Measurements from ENCODE around the gene PDE4D.
A peak's percentile ranks its signal among the peaks of the same experiment; 100 is the strongest.

PDE4D gene

DNA sequence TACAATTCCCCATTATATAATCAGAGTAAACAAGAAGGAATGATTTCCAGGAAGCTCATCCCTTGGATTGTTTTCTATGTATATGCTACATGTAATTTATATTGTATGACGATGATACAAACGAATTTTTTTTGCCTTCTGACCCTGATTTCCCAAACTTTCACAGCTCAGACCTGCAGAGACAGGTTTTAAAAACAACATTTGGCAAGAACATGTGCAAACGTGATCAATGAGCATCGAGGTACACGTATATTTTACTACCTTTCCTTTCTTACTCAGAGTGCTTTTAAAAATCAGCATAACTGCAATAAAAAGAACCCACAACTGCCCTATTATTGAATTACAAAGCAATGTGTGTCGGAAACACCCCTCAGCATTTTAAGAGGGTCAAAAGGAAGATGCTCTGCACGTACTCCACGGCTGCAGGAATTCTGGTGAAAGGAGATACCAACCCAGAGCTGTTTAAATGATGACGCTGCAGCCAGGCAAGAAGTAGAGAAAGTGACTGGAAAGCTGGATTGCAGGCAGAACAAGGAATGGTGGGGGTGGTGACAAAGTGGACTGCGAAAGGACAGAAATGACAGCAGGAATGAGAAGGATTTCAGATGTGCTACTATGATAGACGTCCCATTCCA is 777.2 kb downstream of the PDE4D start:
- no peak overlapping the region for H3K27ac Mint-ChIP-seq
- H3K36me3 Mint-ChIP-seq = peaks cover 14% of the 10 kb centered on the region
- CTCF ChIA-PET = interaction anchor here (1.6 kb wide), 1 partner anchor 21 kb away, joined by 4 read pairs; no protein-coding TSS in a partner anchor
- DNase-seq = no peak
- H3K4me3 Mint-ChIP-seq = no peak overlapping the region
- H3K4me1 Mint-ChIP-seq = peaks cover 16% of the 10 kb centered on the region
- H3K9me3 Mint-ChIP-seq = peaks cover 5% of the 10 kb centered on the region
- peaks cover 6% of the 10 kb centered on the region for H3K27me3 Mint-ChIP-seq

DNA sequence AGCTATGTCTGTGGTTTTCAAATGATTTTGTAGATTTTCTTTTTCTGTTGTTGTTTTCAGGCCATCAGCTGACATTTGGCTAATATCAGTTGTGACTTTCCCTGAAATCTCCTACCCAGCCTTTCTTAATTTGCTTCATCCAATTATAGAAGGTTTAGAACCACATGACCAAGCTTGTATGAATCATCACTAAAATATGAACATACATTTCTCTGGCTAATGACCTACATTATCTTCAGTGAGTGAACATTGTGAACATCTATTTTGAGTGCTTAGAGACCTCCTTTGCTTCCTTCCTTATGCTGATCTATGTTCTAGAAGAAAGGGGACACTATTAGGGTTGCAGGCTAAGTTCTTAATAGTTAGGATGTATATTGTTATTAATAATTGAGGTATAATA is 778.2 kb downstream of the PDE4D start:
- Mint-ChIP-seq H3K4me1 (peaks cover 8% of the 10 kb centered on the region), H3K9me3 (peaks cover 3% of the 10 kb centered on the region), H3K36me3 (peaks cover 6% of the 10 kb centered on the region), H3K27me3 (peaks cover 6% of the 10 kb centered on the region), H3K4me3 (no peak overlapping the region), H3K27ac (no peak overlapping the region)
- DNase-seq = no peak
- CTCF ChIA-PET = no interaction called here

DNA sequence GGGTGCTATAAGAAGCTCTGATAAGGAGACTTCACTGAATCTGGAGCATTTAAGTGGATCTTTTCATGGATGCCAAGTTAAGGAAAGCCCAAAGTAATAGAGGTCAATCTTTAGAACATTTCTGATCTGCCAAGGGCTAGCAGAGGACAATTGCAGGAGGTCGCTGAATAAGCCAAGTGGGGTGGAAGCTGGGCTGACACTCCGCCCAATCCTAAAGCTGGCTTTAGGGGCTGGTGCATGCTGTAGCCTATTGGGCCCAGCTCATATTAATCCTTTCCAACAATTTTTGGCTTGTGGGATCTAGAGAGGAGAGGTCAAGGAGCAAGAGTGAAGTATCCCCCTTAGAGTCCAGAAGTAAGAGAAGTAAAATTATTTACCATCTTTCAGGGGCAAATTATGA is 784.1 kb downstream of the PDE4D start:
- CTCF ChIA-PET = interaction anchor here (0.6 kb wide), 1 partner anchor 8 kb away, joined by 4 read pairs; no protein-coding TSS in a partner anchor
- Mint-ChIP-seq H3K4me3 (no peak overlapping the region), H3K27me3 (peaks cover 3% of the 10 kb centered on the region), H3K27ac (no peak overlapping the region), H3K36me3 (peaks cover 3% of the 10 kb centered on the region), H3K9me3 (peaks cover 3% of the 10 kb centered on the region), H3K4me1 (peaks cover 31% of the 10 kb centered on the region)
- no peak for DNase-seq

DNA sequence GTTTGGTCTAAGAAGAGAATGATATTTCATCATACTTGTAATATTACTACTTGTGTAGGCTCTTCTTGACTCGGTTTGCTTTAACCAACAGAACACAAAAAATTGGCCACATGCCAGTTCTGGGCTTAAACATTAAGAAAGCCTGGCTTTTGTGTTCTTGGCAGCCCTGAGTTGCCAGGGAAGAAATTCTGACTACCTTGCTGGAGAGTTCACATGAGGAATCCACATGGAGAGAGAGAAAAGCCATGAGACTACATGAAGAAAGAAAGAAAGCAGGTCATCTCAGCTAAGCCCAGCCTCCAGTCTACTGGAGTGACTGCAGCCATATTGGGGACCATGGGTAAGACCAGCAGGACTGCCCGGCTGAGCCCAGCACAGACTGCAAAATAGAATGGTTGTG is 785.8 kb downstream of the PDE4D start:
- Mint-ChIP-seq H3K27ac (no peak overlapping the region), H3K27me3 (peaks cover 3% of the 10 kb centered on the region), H3K36me3 (peaks cover 2% of the 10 kb centered on the region), H3K4me1 (peaks cover 45% of the 10 kb centered on the region), H3K4me3 (no peak overlapping the region), H3K9me3 (peaks cover 1% of the 10 kb centered on the region)
- DNase-seq = no peak
- CTCF ChIA-PET = interaction anchor here (1.7 kb wide), 1 partner anchor 16 kb away, joined by 5 read pairs; no protein-coding TSS in a partner anchor

DNA sequence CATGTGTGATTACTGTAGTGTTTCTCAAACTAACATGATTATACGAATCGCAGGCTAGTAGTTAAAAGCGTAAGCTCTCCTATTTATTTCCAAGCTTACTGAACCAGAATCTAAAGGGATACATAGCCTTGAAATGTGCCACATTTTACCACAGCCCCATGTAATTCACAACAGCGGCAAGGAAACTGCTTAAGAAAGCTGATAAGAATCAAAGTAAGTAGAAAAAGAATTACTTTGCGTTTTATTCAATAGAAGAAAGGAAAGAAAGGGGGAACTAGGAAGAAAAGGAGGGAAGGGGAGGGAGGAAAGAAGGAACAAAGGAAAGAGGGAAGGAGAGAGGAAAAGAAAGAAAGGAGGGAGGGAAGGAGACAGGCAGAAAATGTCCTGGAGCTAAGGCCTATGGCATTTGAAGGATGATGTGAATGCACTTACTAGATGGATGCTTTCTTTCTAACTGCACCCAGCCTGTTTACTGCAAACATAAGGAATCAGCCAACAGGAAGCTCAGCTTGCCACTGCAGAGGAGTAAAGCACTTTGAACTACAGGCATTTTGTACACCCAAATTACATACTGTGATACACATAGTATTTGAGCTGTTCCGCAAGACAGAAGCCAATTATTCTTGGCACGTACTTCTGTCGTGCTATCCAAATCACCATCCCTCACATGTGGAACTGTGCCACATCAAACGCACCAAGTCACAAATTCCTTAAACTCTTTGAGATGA is 789.0 kb downstream of the PDE4D start:
- Mint-ChIP-seq H3K4me3 (no peak overlapping the region), H3K36me3 (peaks cover 2% of the 10 kb centered on the region), H3K27ac (peak overlapping the region; percentile 58), H3K27me3 (peaks cover 3% of the 10 kb centered on the region), H3K4me1 (peaks cover 60% of the 10 kb centered on the region), H3K9me3 (peaks cover 2% of the 10 kb centered on the region)
- peak; percentile 36 for DNase-seq
- CTCF ChIA-PET = interaction anchor here (0.6 to 3.1 kb wide), 3 partner anchors 20 to 218 kb away, joined by 3 to 18 read pairs (median 3); no protein-coding TSS in a partner anchor

DNA sequence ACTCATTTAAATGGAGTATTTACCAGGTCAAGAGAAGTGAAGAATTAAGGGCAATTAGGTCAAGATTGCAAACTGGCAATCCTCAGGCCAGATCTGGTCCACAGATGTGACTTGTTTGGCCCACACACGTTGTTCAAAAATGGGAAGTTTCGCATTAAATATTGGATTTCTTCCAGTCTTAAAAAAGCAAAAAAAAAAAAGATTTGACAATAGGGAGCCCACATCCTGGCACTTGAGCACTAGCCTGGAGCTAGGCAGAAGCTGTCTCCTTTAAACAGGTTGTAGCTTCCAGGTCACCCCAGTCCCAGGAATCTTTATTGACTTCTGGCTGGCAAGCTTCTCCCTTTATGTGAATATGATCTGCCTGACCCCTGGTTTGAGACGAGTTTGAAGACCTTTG is 790.2 kb downstream of the PDE4D start:
- Mint-ChIP-seq H3K27ac (no peak overlapping the region), H3K9me3 (peaks cover 2% of the 10 kb centered on the region), H3K4me3 (no peak overlapping the region), H3K36me3 (peaks cover 2% of the 10 kb centered on the region), H3K4me1 (peaks cover 73% of the 10 kb centered on the region), H3K27me3 (peaks cover 3% of the 10 kb centered on the region)
- CTCF ChIA-PET = interaction anchor here (0.8 to 3.1 kb wide), 2 partner anchors 21 to 72 kb away, joined by 3 to 18 read pairs; no protein-coding TSS in a partner anchor
- no peak for DNase-seq

DNA sequence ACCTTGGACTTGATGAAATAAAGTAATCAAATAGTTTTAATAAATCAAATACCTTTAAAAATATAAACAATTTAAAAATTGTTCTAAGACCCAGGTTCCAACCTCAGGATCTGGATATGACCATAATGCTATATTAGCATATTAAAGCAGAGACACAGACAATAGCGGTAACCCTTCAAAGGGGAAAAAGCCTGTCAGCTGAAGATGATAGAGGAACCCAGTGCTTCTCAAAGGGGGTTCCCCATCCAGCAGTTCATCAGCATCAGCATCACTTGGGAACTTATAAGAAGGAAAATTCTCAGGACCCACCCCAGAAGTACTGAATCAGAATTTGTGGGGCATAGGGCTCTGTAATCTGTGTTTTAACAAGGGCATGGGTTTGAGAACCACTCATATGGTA is 791.1 kb downstream of the PDE4D start:
- Mint-ChIP-seq H3K4me3 (no peak overlapping the region), H3K36me3 (peaks cover 3% of the 10 kb centered on the region), H3K9me3 (peaks cover 4% of the 10 kb centered on the region), H3K27ac (no peak overlapping the region), H3K27me3 (peaks cover 3% of the 10 kb centered on the region), H3K4me1 (peaks cover 72% of the 10 kb centered on the region)
- DNase-seq = no peak
- CTCF ChIA-PET = interaction anchor here (0.6 to 3.1 kb wide), 3 partner anchors 22 to 215 kb away, joined by 3 to 18 read pairs (median 4); no protein-coding TSS in a partner anchor

DNA sequence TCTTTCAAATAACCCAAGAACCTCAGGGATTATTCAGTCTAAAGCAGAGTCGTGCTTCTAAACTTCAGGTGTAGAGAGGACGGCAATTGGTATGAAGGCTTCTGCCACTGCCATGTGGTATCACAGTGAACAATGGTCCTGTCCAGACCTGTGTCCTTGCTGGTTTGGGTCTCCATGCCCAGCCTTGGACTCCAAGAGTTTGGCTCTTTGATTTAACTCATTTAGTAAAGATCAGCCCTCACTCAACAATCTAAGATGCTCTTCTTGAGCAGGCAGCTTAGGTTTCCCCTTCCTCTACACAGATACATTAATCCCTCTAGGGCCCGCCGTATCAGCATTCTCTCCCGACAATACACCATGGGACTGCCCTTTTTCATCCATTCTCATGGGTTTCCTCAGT is 792.7 kb downstream of the PDE4D start:
- Mint-ChIP-seq H3K27ac (peak overlapping the region; percentile 88), H3K4me3 (no peak overlapping the region), H3K27me3 (peaks cover 4% of the 10 kb centered on the region), H3K4me1 (peaks cover 75% of the 10 kb centered on the region), H3K36me3 (peaks cover 11% of the 10 kb centered on the region), H3K9me3 (peaks cover 7% of the 10 kb centered on the region)
- CTCF ChIA-PET = interaction anchor here (1.1 to 6.7 kb wide), 5 partner anchors 23 to 74 kb away, joined by 3 to 30 read pairs (median 5); no protein-coding TSS in a partner anchor
- no peak for DNase-seq

DNA sequence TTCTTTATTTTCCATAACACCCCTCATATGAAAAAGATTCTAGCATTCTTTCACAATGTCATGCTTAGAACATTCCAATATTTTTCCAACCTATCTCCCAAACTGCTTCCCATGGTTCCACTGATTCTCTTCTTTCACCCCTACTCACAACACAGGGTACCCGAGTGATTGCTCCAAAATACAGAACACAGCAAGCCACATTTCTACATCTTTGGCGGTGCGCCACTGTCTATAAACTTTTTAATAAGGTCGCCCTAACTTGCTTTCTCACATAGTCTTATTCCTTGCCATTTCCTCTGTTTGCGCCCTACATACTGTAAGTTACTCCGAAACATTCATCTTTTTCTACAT is 793.6 kb downstream of the PDE4D start:
- H3K9me3 Mint-ChIP-seq = peaks cover 7% of the 10 kb centered on the region

DNA sequence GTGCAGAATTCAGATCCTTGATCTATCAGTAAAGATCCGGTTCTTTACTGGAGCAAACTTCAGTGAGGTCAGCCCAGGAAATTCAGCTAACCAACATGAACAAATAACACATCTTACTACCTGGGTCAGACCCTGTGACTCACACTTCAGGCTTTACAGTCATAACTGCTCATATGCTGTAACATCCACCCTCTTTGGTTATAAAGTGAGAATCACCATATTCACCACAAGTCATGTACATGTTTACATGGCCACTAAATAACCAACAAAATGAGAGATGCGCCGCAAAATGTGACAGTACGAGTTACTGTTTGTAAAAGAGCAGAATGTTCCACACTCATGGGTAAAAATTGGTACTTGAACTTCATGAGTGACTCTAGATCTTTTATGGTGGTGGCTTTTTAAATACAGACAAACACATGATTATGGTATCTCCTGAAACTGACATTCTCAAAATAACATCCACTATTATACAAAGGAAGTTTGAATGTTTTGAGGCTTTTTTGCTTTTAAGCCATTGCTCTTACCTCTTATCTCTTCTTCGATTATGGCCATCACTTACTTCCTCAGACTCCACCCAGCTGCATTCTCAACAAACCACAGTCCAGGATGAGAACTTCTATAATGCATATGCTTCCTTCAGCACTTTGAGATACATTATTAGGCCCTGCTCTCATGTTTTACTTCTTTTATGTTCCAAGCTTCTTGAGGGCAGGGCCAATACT is 794.1 kb downstream of the PDE4D start:
- Mint-ChIP-seq H3K27me3 (peaks cover 3% of the 10 kb centered on the region), H3K4me1 (peaks cover 73% of the 10 kb centered on the region), H3K4me3 (peak overlapping the region; percentile 3), H3K9me3 (peaks cover 7% of the 10 kb centered on the region), H3K27ac (peak overlapping the region; percentile 88), H3K36me3 (peaks cover 16% of the 10 kb centered on the region)
- CTCF ChIA-PET = interaction anchor here (1.1 to 6.7 kb wide), 4 partner anchors 25 to 75 kb away, joined by 4 to 30 read pairs (median 8); no protein-coding TSS in a partner anchor
- peak; percentile 60 for DNase-seq

More for the DNA sequence above, 793.6 kb downstream of the PDE4D start:
- H3K27me3 Mint-ChIP-seq = peaks cover 6% of the 10 kb centered on the region
- H3K36me3 Mint-ChIP-seq = peaks cover 12% of the 10 kb centered on the region
- peaks cover 75% of the 10 kb centered on the region for H3K4me1 Mint-ChIP-seq
- H3K27ac Mint-ChIP-seq = peak overlapping the region; percentile 88
- no peak for DNase-seq
- peak overlapping the region; percentile 11 for H3K4me3 Mint-ChIP-seq
- CTCF ChIA-PET = interaction anchor here (0.6 to 6.7 kb wide), 6 partner anchors 22 to 75 kb away, joined by 3 to 30 read pairs (median 6); no protein-coding TSS in a partner anchor

DNA sequence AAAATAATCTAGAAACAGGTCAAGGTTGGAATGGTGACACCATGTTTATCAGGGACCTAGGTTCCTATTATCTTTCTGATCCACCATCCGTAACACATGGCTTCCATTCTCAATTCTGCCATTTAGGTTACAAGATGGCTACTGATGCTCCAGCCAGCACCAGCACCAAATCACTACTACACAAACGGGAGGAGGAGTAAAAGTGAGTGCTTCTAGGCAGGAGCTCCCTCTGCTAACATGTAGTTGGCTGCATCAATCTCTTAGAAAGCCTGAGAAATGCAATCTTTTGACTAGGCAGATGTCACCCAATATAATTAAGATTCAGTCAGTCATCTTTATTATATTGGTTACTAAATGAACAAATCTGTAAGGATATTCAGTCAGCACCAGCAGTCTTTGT is 794.8 kb downstream of the PDE4D start:
- peaks cover 19% of the 10 kb centered on the region for H3K36me3 Mint-ChIP-seq
- CTCF ChIA-PET = interaction anchor here (1.1 to 6.7 kb wide), 4 partner anchors 25 to 76 kb away, joined by 4 to 30 read pairs (median 8); no protein-coding TSS in a partner anchor
- H3K27me3 Mint-ChIP-seq = peaks cover 3% of the 10 kb centered on the region
- H3K27ac Mint-ChIP-seq = peak overlapping the region; percentile 88
- no peak for DNase-seq
- H3K9me3 Mint-ChIP-seq = peaks cover 7% of the 10 kb centered on the region
- peaks cover 71% of the 10 kb centered on the region for H3K4me1 Mint-ChIP-seq
- no peak overlapping the region for H3K4me3 Mint-ChIP-seq

DNA sequence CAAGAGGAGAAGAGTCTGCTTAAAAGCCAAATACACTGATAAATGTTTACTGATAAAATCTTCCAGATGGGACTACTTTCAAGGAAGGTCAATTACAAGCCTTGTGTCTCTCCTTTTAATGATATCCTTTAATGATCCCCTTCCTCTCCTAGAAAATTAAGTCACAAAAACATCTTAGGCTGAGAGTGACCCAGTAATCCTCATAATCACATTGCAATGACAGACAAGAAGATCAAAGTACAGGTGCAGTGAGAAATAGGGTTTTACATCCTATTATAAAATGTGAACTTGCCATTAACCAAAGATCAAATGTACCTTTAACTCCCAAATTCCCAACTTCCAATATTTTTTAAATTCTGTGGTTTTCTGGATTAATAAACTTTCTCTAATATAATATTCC is 795.8 kb downstream of the PDE4D start:
- Mint-ChIP-seq H3K27ac (no peak overlapping the region), H3K36me3 (peaks cover 22% of the 10 kb centered on the region), H3K4me1 (peaks cover 72% of the 10 kb centered on the region), H3K4me3 (no peak overlapping the region), H3K9me3 (peaks cover 9% of the 10 kb centered on the region), H3K27me3 (peaks cover 3% of the 10 kb centered on the region)
- no peak for DNase-seq
- CTCF ChIA-PET = interaction anchor here (1.7 to 6.7 kb wide), 2 partner anchors 26 to 63 kb away, joined by 5 to 30 read pairs; no protein-coding TSS in a partner anchor

DNA sequence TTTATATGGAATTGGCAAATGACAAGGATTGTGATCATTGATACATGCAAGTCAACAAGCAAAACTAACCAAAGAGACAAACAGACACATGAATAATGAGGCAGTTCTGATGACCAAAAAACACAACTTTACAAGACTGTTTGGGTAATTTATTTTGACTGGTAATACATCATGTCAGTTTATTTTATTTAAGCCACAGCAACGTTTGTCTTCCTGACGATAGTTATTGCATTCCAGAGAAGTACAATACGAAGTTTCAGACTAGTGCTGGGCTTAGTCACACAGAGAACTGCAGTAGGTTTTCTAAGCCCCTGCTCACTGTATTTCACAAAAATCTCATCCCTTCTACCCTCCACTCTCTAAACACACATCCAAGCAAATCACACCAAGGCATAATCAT is 796.4 kb downstream of the PDE4D start:
- peaks cover 22% of the 10 kb centered on the region for H3K36me3 Mint-ChIP-seq
- peaks cover 3% of the 10 kb centered on the region for H3K27me3 Mint-ChIP-seq
- peaks cover 75% of the 10 kb centered on the region for H3K4me1 Mint-ChIP-seq
- CTCF ChIA-PET = interaction anchor here (1.7 to 6.7 kb wide), 2 partner anchors 27 to 62 kb away, joined by 5 to 30 read pairs; no protein-coding TSS in a partner anchor
- DNase-seq = no peak
- peaks cover 9% of the 10 kb centered on the region for H3K9me3 Mint-ChIP-seq
- H3K4me3 Mint-ChIP-seq = no peak overlapping the region
- no peak overlapping the region for H3K27ac Mint-ChIP-seq

DNA sequence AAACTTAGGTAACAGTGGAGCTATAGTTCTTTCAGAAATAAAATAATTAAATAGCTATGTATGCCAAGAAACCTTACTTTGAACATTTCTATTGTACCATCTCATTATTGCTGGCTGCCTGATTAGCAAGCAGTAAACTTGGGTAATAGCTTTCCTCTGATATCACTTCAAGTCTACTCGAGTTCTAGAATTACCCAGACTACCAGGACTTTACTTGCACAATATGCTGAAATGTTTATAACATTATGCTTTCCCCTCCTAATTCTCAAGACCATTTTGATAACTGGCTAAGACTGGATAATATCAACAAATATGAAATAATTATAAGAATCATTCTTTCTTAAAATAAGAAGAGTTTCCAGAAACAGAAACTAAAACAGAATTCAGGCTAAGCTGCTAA is 798.0 kb downstream of the PDE4D start:
- peaks cover 9% of the 10 kb centered on the region for H3K9me3 Mint-ChIP-seq
- no peak overlapping the region for H3K27ac Mint-ChIP-seq
- CTCF ChIA-PET = interaction anchor here (1.0 to 6.7 kb wide), 5 partner anchors 21 to 60 kb away, joined by 3 to 30 read pairs (median 4); no protein-coding TSS in a partner anchor
- H3K36me3 Mint-ChIP-seq = peaks cover 22% of the 10 kb centered on the region
- H3K4me1 Mint-ChIP-seq = peaks cover 71% of the 10 kb centered on the region
- peaks cover 3% of the 10 kb centered on the region for H3K27me3 Mint-ChIP-seq
- DNase-seq = no peak
- no peak overlapping the region for H3K4me3 Mint-ChIP-seq

Data from activated naive CD4-positive, alpha-beta T cell treated with anti-CD3 and anti-CD28 coated beads, Interleukin-2, amount 10 ng/mL, durations not matched to agents 7 days and 5 days (primary cell).